ENCODE data around the gene OR52I1. TPM values are rescaled to one million over a fixed set of nuclear protein-coding genes. Genes with fewer than 3 reads are reported as not detected.
A peak's percentile ranks its signal among the peaks of the same experiment; 100 is the strongest.

Gene OR52I1
- total RNA-seq, 1 experiment from 2014 or later = not detected

DNA sequence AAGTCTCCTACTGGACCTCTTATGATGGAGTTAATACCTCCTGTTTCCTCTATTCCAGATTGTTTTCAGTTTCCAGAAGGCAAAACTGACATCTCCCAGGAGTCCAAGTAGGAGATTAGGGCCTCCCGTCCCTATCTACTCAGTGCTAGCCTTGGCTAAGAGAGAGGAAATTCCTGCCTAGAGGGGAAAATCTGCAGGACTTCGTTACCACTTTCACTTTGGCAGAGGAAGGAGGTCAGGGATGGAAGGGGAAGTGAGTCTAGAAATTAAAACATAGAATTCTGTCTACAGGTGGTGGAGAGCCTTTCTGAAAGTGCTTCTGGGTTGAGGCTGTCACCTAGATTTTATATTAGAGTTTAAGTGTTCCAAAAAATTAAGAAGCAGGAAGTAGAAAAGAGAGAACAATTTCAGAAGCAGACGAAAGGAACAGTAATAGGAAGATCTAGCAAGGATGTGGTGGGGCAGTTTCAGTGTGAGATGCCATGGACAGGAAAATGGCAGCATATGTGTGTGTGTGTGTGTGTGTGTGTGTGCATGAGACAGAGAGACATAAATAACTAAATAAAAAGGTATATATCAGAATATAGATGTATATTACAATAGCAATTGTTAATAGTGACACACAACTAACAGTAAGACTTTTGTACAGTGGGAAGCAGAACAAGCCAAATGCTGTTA lies 16.6 kb downstream of the OR52I1 start:
- no peak for DNase-seq (ENCODE audit: low read depth)

DNA sequence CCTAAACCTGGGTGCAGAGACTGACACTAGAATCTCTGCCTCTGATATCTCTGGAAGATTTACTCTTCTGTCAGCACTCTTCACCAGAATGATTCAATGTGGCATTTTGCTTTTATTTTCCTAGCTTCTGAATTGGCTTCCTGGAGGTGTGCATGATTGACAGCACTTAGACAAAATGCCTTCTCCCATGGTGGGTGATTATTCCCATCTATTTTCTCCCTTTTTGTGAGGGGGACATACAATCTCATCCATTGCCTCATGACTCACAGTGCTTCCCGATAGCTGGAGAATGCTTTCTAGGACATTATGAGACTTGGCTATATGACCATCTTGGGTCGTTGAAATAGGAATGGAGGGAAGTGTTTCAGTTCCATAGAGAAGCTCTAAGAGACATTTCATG lies 18.1 kb downstream of the OR52I1 start:
- DNase-seq (ENCODE audit: low read depth) = no peak

DNA sequence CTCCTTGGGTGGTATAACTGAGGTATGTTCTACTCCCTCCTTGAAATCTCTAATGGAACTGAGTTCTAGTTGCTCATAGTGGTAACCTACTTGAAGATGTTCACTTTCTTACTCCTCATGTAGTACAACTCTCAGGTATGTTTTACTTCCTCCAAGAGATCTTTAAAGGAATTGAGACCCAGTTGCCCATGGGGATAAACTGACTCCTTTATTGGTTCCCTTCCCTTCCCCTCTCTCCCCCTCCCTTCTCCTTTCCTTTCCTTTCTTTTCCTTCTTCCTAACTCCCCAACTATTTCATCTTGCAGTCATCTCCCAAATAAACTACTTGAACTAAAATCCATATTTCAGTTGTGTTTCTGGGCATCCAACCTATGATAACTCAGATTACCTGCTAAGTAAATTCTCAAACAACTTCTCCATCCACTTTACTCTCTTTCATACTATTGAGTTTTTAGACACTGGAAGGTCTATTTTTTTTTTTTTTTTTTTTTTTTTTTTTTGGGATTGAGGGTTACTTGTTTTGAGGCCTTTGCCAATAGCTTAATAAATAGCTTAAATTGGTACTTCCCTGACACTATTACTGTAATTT lies 22.1 kb downstream of the OR52I1 start:
- DNase-seq (ENCODE audit: low read depth) = no peak

DNA sequence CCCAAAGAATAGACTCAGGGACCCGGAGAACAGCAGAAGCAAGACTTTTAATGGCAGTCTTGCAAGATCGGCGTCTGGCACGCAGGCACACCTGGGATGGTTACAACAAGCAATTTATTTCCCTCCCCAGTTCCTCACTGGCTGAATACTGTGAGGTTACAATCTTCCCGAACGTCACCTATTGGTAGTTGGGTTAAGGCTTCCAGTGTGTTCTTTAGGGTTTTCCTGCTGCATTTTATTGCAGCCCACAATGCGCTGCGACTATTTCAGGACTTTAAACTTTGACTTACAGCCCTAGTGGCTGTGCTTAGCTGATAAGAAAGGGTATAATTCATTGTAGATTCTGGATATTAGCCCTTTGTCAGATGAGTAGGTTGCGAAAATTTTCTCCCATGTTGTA lies 25.7 kb downstream of the OR52I1 start:
- no peak for DNase-seq (ENCODE audit: low read depth)

DNA sequence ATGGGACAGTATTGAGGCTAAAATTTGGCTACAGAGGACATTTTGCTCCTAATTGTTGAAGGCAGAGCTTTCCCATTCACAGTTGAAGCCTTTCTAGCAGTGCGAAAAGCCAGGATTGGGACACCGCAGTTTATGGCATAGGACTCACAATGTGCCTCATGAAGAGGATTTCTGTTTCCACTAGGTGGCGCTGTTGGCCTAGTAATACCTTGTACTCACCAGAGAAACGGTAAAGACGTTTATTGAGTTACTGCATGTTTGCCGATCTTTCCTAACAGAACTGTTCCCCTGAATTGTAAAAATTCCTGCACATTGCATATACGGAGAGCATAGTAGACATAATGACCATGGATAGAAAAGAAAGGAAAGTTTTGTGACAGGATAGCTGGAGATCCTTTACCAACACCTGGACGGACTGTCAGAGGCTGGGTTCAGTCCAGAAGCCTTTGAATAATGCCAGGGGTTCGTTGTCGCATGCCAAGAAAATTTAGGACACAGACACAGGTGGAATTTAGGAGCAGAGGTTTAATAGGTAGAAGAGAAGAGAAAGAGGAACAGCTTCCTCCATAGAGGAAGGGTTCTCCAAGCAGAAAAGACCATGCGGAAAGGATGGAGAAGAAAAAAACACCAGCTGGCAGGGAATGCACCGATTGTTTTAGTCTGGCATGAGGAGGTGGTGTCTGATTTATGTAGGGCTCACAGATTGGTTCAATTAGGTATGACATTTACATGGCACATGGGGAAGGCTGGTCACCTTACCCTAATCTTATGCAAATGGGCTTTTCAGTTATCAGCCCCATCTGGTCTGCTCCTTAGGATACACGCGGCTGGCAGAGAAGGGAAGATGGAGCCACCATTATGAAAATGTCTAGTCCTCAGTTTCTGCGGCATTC lies 32.6 kb downstream of the OR52I1 start:
- peak; percentile 46 for DNase-seq (ENCODE audit: low read depth)

DNA sequence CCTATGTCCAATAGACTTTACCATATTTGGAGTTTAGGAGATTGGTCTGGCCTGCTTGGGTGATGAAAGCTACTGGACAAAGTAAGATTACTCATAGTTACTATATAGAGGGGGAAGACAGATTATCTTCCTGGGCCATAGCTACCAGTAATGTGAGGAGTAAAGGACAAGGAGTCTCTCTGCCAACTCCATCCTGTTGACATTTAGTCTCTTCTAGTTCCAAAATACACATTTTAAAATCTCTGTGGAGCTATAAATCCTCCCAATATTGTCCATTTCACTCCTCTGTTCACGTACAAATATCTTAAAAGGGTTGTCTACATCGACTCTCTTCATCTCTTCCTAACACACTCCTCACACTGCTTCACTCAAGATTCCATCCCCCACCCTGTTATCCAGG lies 42.3 kb downstream of the OR52I1 start:
- no peak for DNase-seq (ENCODE audit: low read depth)

DNA sequence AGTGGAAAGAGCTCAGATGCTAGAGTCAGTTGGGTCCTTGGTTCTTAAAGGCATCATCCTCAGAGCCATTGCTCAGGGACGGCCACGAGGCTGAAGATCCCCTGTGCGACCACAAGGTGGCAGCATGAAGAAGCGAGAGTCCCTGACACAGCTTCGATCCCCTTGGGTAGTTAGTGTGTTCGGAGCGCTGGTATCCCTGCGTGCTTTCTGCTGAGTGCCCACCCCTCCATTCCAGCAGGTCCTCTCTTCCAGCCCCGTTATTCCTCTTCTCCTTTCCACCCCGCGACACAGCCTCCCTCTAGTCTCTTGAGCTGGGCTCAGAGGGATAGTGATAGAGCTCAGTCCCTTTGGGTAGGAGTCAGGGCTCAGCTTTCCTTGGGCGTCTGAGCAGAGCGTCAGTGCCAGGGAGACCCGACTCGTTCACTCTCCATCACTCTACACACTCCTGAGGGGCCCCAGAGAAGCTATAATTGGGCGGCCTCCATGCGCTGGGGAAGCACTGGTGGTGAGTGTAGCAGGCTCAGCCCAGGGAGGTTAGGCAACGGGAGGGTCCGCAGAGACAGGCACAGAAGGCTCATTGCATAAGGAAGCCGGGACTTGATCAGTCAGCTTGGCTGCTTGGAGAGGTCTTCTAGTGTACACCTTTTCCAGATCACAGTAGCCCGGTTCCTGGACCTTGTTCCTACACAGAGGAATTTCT lies 43.3 kb downstream of the OR52I1 start, which contains the start of gene OR51D1:
TSS of gene OR51D1 (plus strand) at position 516 of the 700 bp plus-strand sequence. CDS start 2,314 bp downstream, outside the sequence.
- peak; percentile 60 for DNase-seq (ENCODE audit: low read depth)

DNA sequence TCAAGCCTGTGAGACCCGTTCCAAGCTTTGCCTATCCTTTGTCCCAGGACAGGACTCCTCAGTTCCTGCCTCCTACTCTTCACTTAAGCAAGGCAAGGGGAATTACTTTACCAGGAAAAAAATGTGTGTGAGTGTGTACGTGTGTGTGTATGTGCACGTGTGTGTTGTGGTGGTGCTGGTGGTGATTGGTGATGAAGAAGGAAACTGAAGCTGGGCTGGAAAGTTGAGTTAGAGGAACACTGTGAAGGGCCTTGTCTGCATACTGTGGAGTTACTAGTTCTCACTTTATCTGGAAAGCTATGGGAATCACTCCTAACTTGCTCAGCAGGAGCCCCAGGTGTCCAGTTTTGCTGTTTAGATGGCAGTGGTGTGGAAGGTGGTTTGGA lies 43.8 kb downstream of the OR52I1 start:
- no peak for DNase-seq (ENCODE audit: low read depth)

DNA sequence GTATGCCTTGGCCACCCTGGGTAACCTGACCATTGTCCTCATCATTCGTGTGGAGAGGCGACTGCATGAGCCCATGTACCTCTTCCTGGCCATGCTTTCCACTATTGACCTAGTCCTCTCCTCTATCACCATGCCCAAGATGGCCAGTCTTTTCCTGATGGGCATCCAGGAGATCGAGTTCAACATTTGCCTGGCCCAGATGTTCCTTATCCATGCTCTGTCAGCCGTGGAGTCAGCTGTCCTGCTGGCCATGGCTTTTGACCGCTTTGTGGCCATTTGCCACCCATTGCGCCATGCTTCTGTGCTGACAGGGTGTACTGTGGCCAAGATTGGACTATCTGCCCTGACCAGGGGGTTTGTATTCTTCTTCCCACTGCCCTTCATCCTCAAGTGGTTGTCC lies 46.1 kb downstream of the OR52I1 start:
- DNase-seq (ENCODE audit: low read depth) = no peak

DNA sequence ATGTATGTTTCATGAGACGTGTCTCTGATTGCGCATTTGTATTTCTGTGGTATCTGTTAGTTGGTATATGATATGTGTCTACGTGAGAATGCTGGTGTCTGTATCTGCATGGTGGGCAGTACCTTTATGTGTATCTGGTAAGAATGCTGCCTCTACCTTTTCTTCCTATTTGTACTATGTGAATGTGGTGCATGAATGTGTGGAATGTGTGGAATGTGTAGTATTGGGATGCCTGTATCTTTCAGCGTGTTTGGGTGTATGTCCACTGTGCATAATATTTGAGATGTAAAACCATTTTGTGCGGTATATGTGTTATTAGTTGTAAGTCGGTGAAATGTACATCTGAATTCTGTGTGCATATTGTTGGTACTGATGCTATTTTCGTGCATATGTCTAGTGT lies 47.7 kb downstream of the OR52I1 start:
- DNase-seq (ENCODE audit: low read depth) = no peak

DNA sequence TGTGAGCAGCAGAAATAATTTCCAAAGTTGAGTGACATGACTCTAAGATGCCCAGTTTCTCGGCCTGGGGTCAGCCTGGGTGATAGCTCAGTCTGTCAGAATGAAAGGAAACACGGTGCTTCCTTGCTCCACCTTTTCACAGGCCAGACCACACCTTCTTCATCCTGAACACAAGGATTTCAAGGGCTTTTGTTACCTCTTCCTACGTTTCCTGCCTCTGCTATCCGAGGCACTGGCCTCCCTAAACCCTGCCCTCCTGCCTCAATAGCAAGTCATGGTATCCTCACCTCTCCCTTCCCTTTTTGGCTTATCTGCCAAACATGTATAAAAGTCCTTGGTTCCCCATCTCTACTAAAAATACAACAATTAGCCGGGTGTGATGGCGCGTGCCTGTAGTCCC lies 48.2 kb downstream of the OR52I1 start:
- no peak for DNase-seq (ENCODE audit: low read depth)

DNA sequence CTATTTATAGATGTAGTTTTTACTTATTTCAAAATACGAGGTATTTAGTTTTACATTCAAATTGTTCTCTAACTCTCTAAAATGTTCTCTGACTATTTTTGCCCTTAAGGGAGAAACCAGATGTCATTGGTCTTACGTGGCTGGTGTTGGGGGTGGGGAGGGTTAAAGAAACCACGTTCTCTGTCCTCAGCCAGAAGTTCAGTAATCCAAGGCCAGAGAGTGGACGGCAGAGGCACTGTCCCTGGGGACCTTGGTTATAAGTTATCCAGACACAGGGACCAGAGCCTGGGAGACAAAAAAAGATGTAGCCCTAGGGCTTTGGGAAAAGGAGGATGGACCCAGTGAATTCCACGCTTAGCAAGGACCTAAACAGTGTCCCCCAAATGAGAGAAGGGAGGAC lies 49.2 kb downstream of the OR52I1 start:
- DNase-seq (ENCODE audit: low read depth) = no peak

DNA sequence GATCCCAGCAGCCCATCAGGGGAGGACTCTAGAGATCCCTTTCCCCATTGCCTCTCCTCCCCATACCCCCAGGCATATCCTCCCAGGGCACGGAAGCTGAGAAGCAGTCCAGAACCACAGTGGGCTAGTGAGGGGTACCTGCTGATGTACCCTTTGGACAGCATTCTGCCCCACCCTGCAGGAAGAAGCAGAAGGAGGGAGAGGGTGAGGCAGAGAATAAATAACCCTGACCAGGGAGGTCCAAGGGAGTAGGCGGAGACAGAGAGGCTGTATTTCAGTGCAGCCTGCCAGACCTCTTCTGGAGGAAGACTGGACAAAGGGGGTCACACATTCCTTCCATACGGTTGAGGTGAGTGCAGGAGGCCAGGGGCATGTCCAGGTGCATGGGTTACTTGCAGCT lies 49.8 kb downstream of the OR52I1 start, which contains the start of gene OR51E1:
TSS of gene OR51E1 (plus strand) at position 301 of the 400 bp plus-strand sequence. CDS start 8,545 bp downstream, outside the sequence.
- DNase-seq (ENCODE audit: low read depth) = no peak

DNA sequence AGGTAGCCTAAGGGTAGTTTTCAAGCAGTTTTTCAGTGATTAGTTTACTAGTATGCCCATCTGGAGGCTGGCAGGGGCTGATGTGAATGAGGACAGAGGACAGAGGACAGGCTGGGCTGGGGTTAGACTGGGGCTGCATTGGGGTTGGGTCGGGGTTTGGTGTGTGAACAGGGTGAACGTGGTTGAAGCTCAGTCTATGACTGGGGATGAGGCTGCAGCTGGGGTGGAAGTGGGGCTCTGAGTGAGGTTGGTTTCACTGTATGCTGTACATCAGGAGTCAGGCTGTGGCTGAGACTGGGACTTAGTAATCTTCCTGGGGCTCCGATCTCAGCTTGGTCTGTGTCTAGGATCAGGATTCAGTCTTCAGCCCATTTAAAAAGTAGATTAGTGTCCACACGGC lies 50.4 kb downstream of the OR52I1 start:
- DNase-seq (ENCODE audit: low read depth) = no peak

Other genes starting within 250 kb of the OR52I1 start
- gene OR52B4, start 225.7 kb upstream of the OR52I1 start, total RNA-seq (2014; rRNA removed; shearing (Covaris generic)) = not detected in 2 replicates
- gene TRIM21, start 200.3 kb upstream of the OR52I1 start, total RNA-seq (2014; rRNA removed; shearing (Covaris generic)) = 28.8 and 30.5 TPM in 2 replicates
- gene OR52K2, start 144.7 kb upstream of the OR52I1 start, total RNA-seq (2014; rRNA removed; shearing (Covaris generic)) = not detected in 2 replicates
- not detected in 2 replicates for gene OR52K1, start 111.4 kb upstream of the OR52I1 start, total RNA-seq (2014; rRNA removed; shearing (Covaris generic))
- not detected in 2 replicates for gene OR52M1, start 48.8 kb upstream of the OR52I1 start, total RNA-seq (2014; rRNA removed; shearing (Covaris generic))
- not detected in 2 replicates for gene OR52I2, start 12.3 kb upstream of the OR52I1 start, total RNA-seq (2014; rRNA removed; shearing (Covaris generic))
- 7.7 and 8.3 TPM in 2 replicates for gene TRIM68, start 14.2 kb downstream of the OR52I1 start, total RNA-seq (2014; rRNA removed; shearing (Covaris generic))
- gene OR51D1, start 43.4 kb downstream of the OR52I1 start, total RNA-seq (2014; rRNA removed; shearing (Covaris generic)) = not detected in 2 replicates
- gene OR51E1, start 49.9 kb downstream of the OR52I1 start, total RNA-seq (2014; rRNA removed; shearing (Covaris generic)) = not detected in 2 replicates
- gene OR51E2, start 103.8 kb downstream of the OR52I1 start, total RNA-seq (2014; rRNA removed; shearing (Covaris generic)) = not detected in 2 replicates
- not detected in 2 replicates for gene MMP26, start 110.7 kb downstream of the OR52I1 start, total RNA-seq (2014; rRNA removed; shearing (Covaris generic))
- gene OR51F1, start 175.9 kb downstream of the OR52I1 start, total RNA-seq (2014; rRNA removed; shearing (Covaris generic)) = not detected in 2 replicates
- not detected in 2 replicates for gene OR52R1, start 210.3 kb downstream of the OR52I1 start, total RNA-seq (2014; rRNA removed; shearing (Covaris generic))
- not detected in 2 replicates for gene OR51F2, start 227.3 kb downstream of the OR52I1 start, total RNA-seq (2014; rRNA removed; shearing (Covaris generic))